Kidney (tissue), 14 donors: Measurements from ENCODE around the gene ACOXL. TPM values are rescaled to one million over a fixed set of nuclear protein-coding genes. Genes with fewer than 3 reads are reported as not detected.

Experiments
- DNase-seq, 5 donors: peaks; one replicate each; pipeline ENCODE4 v3.0.0-alpha.2; 2013 to 2020
- FAIRE-seq: peaks from 2 replicates; lab custom pipeline; 2012; peaks lifted over from hg19 to GRCh38; lab: Jason Lieb, UNC
- H3K27ac ChIP-seq, 2 donors: one replicate each; pipeline ENCODE4 v1.7.0; 2013; ENCODE audit warnings: low read depth in 2 of 2, low read length in 2 of 2, inconsistent platforms in 1 of 2
- H3K27me3 ChIP-seq: one replicate; pipeline ENCODE4 v1.7.1; 2013; ENCODE audit warnings: low read length, inconsistent platforms; ENCODE audit not compliant: control insufficient read depth, insufficient read depth
- H3K36me3 ChIP-seq, 3 donors: one replicate each; pipeline versions ENCODE4 v1.7.0 to v1.7.1; 2013; ENCODE audit warnings: low read length in 3 of 3, control low read depth in 1 of 3, inconsistent platforms in 1 of 3; ENCODE audit not compliant: insufficient read depth in 3 of 3, control insufficient read depth in 2 of 3
- H3K4me1 ChIP-seq, 3 donors: one replicate each; pipeline versions ENCODE4 v1.7.0 to v1.7.1; 2013; ENCODE audit warnings: low read length in 3 of 3, inconsistent platforms in 1 of 3, low read depth in 1 of 3; ENCODE audit not compliant: control insufficient read depth in 2 of 3, insufficient read depth in 2 of 3
- H3K4me3 ChIP-seq, 3 donors: one replicate each; pipeline versions ENCODE4 v1.7.0 to v1.8.1; 2013; ENCODE audit warnings: low read length in 3 of 3, control low read depth in 1 of 3, inconsistent platforms in 1 of 3
- H3K9ac ChIP-seq, 3 donors: one replicate each; pipeline versions ENCODE4 v1.7.0 to v1.7.1; 2013; ENCODE audit warnings: low read length in 3 of 3, control low read depth in 1 of 3, inconsistent platforms in 1 of 3
- H3K9me3 ChIP-seq, 3 donors: one replicate each; pipeline versions ENCODE4 v1.7.0 to v1.7.1; 2013; ENCODE audit warnings: low read length in 3 of 3, control low read depth in 1 of 3, inconsistent platforms in 1 of 3; ENCODE audit not compliant: control insufficient read depth in 2 of 3, insufficient read depth in 1 of 3
- CTCF ChIP-seq: IDR thresholded peaks from 3 replicates; pipeline ENCODE4 v1.5.1; 2012; ENCODE audit warnings: mild to moderate bottlenecking, moderate library complexity, borderline replicate concordance; ENCODE audit not compliant: insufficient read depth; ENCODE audit errors: extremely low read depth
- intact Hi-C: fragments of 100-400 bp; cut with DNase I; formaldehyde crosslinking; loops from one replicate; pipeline ENCODE4 v1.11.1; 2022
- polyA plus RNA-seq: library from polyadenylated mRNA; stranded (reverse); fragments of 350-450 nt; fragmentation: Illumina TruSeq; extraction: RNeasy Lipid Tissue Mini Kit (QIAGEN cat#74804); gene quantifications from one replicate; pipeline ENCODE4 v1.2.3, GENCODE V29; 2014; ENCODE audit warnings: low read depth, low replicate concordance; ENCODE audit not compliant: insufficient read depth
- total RNA-seq: library from RNA; stranded (reverse); fragmentation: NEBNext Ultra II Directional; extraction: Animal tissue kit (Norgen Biotek cat#: 25700); gene quantifications from one replicate; pipeline ENCODE4 v1.2.1, GENCODE V29; 2021
- donor health status: control.
- donor health status: control.
- donor health status: control.
- donor health status: control.
- donor health status: control.
- donor health status: DM: yes; HTN: yes; CAD: no.
- donor health status: Normal renal cell carcinoma (clear cell type).

Gene ACOXL
- total and polyA plus RNA-seq, 2 donors from 2014 or later = 2.0 TPM; not detected in 1

DNA sequence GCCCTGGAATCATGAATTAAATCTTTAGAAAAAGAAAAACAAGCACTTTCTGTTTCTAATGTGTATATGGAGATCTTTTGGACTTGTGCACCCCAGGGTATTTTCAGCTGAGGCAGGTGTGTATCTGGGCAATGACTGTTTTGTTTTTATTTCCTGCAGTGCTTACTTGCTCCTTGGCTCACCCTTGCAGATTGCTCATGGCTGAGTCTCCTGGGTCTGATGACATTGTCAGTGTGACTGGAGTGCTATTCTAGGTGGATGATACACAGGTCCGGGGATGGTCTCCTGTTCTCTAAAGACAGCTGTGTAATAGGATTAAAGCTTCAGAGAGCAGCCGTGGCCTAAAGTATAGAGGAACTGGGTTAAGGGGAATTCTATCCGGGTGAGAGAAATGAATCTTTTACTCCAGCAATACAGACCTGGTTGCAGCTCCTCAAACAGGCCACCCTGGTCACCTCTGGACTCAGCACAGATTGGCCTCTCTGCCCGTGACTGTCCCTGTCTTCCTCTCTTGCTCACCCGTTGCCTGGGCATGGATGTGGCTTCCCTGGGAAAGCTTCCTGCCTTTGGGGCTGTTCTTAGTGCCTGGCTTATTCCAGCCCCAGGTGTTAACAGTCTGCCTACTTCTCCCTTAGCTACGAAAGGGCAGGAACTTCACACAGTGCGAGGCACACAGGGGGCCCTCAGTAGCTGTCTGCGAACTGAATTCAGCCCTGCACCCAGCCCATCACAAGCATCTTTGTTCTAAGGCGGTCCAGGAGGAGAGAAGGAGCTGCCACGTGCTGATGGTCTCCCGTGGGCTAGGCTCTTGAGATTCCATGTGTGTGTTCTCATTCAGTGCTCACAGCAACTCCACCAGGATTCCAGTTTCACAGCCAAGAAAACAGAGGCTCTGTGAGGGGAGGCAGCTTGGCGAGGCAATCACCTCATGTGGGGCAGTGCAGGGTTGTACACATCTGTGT lies 84.3 kb downstream of the ACOXL start:
- intact Hi-C loops = no loop called here
- Histone ChIP-seq H3K27ac (no peak overlapping the region), H3K4me1 (no peaks in the 10 kb centered on the region), H3K4me3 (no peak overlapping the region), H3K9ac (no peak overlapping the region), H3K27me3 (no peaks in the 10 kb centered on the region), H3K9me3 (no peaks in the 10 kb centered on the region), H3K36me3 (no peaks in the 10 kb centered on the region)
- DNase-seq = no peak
- FAIRE-seq = no peak
- TF ChIP-seq CTCF = no peak

DNA sequence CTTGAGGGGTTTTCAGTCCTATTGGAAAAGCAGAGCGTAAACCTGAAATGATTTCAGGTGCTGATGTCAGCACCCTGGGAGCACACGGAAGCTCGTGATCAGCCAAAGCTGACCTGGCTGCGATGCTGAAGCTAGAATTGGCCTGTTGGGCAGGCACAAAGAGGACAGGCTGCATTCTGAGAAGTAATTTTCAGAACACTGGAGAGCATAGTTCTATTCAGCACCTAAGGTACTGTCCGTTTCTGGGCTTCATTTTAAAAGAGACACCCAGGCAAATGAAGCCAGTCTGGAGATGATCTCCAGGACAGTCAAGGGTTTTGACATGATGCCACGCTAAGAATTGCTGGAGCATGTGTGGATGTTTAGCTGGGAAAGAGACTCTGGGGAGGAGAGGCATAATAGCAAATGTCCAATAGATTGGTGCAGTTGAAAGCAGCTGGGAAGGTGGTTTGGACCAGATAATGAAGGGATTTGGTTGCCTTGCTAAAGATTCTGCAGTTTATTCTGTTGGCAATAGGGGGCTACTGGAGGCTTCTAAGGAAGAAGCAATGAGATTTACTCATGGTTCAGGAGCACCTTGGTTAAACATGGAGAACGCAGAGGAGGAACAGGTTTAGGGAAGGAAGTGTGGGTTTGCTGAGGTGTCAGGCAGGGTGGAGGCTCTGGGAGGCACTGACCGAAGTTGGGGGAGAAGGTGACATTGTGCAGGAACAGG lies 86.6 kb downstream of the ACOXL start:
- FAIRE-seq = no peak
- no peak overlapping the region for H3K4me3 ChIP-seq
- H3K9me3 ChIP-seq = no peaks in the 10 kb centered on the region
- no peak for DNase-seq
- intact Hi-C loops = no loop called here
- TF ChIP-seq CTCF = no peak
- no peaks in the 10 kb centered on the region for H3K27me3 ChIP-seq
- H3K9ac ChIP-seq = no peak overlapping the region
- no peaks in the 10 kb centered on the region for H3K4me1 ChIP-seq
- H3K36me3 ChIP-seq = no peaks in the 10 kb centered on the region
- no peak overlapping the region for H3K27ac ChIP-seq

DNA sequence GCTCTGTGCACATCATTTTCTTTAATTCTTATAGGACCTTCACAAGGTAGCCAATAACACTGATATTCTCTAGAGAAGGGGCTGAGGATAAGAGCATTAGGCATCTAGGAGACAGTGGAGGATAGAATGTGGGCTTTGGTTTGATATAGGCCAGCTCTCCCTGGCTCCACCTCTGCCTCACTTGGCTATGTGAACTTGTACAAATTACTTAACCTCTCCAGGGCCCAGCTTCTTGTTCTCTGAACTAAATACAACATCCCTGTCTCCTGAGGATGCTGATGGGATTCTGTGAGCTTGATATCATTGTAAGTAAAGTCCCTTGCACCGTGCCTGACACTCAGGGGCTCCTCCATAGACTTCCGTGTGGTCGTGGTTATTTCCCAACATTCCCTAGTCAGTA lies 87.3 kb downstream of the ACOXL start:
- H3K27ac ChIP-seq = no peak overlapping the region
- DNase-seq = no peak
- intact Hi-C loops = no loop called here
- no peaks in the 10 kb centered on the region for H3K4me1 ChIP-seq
- H3K36me3 ChIP-seq = no peaks in the 10 kb centered on the region
- H3K9ac ChIP-seq = no peak overlapping the region
- peaks cover 0 to 7% (median 0%) of the 10 kb centered on the region in 3 donors for H3K9me3 ChIP-seq
- no peak for TF ChIP-seq CTCF
- H3K27me3 ChIP-seq = no peaks in the 10 kb centered on the region
- H3K4me3 ChIP-seq = no peak overlapping the region
- no peak for FAIRE-seq
